Endothelial cell of umbilical vein (primary cell): ENCODE data around the gene RGL3. TPM values are rescaled to one million over a fixed set of nuclear protein-coding genes. Genes with fewer than 3 reads are reported as not detected.

Experiments used
- BruUV-seq: library from RNA; stranded (reverse); fragments of 400-500 nt; replicated peaks from 2 replicates; lab custom pipeline; 2021; lab: Mats Ljungman, UMichigan
- CTCF ChIA-PET: fragments of 300-600, 350-600 bp; sonication (Branson Sonifier 250); formaldehyde crosslinking; loops from one replicate; lab custom pipeline; 2021; ENCODE audit warnings: antibody characterized with exemption, inconsistent platforms; lab: Charles Lee
- POLR2A ChIA-PET: fragments of 300-600, 350-600 bp; sonication (Branson Sonifier 250); formaldehyde crosslinking; loops from one replicate; lab custom pipeline; 2021; ENCODE audit warnings: antibody characterized with exemption, inconsistent platforms; lab: Charles Lee
- DNase-seq: peaks from one replicate; pipeline ENCODE4 v3.0.0-alpha.2; 2011; ENCODE audit warnings: low read depth, low spot score
- FAIRE-seq: peaks from 2 replicates; lab custom pipeline; 2011; peaks lifted over from hg19 to GRCh38; lab: Jason Lieb, UNC
- H2AFZ ChIP-seq: 2 replicates; pipeline ENCODE4 v1.6.0; 2012; ENCODE audit warnings: low read depth, low read length, control low read depth, inconsistent platforms
- H3K27ac ChIP-seq: 2 replicates; pipeline ENCODE4 v1.5.1; 2011; ENCODE audit warnings: low read depth, mild to moderate bottlenecking, control low read depth, low read length, moderate library complexity; ENCODE audit not compliant: insufficient read depth
- H3K27me3 ChIP-seq, 2 experiments: 2 replicates each; pipeline versions ENCODE4 v1.6.0 to v1.6.1; 2011; ENCODE audit warnings: low read length in 2 of 2, mixed read lengths in 1 of 2; ENCODE audit not compliant: control insufficient read depth in 2 of 2, insufficient read depth in 2 of 2
- H3K36me3 ChIP-seq, 2 experiments: 2 replicates in 1 of 2; 3 replicates in 1 of 2; pipeline ENCODE4 v1.5.1; 2011; ENCODE audit warnings: low read length in 2 of 2, mild to moderate bottlenecking in 1 of 2, moderate library complexity in 1 of 2; ENCODE audit not compliant: control insufficient read depth in 2 of 2, insufficient read depth in 2 of 2; ENCODE audit errors: extremely low read depth in 1 of 2
- H3K4me1 ChIP-seq: 3 replicates; pipeline ENCODE4 v1.5.1; 2011; ENCODE audit warnings: mild to moderate bottlenecking, low read length; ENCODE audit not compliant: control insufficient read depth, insufficient read depth; ENCODE audit errors: extremely low read depth
- H3K4me2 ChIP-seq: 2 replicates; pipeline ENCODE4 v1.6.1; 2011; ENCODE audit warnings: low read length, control low read depth, mixed read lengths; ENCODE audit not compliant: insufficient read depth
- H3K4me3 ChIP-seq, 3 experiments: fragments of 200-600 bp in 1 of 3; sonication (generic), shearing (Covaris generic) in 1 of 3; replicated peaks in 1 of 3; 2 replicates each; pipeline ENCODE4 v1.5.1; 2011 to 2016; ENCODE audit warnings: control low read depth in 3 of 3, low read length in 3 of 3, mild to moderate bottlenecking in 2 of 3, inconsistent platforms in 1 of 3, low read depth in 1 of 3, moderate library complexity in 1 of 3; ENCODE audit not compliant: insufficient read depth in 1 of 3
- H3K79me2 ChIP-seq: 2 replicates; pipeline ENCODE4 v1.6.0; 2012; ENCODE audit warnings: low read length, inconsistent platforms; ENCODE audit not compliant: control insufficient read depth, insufficient read depth
- H3K9ac ChIP-seq: replicated peaks from 2 replicates; pipeline ENCODE3; 2011; ENCODE audit warnings: low read length, control low read depth; ENCODE audit not compliant: insufficient read depth; ENCODE audit errors: extremely low read depth
- H3K9me1 ChIP-seq: replicated peaks from 3 replicates; pipeline ENCODE4 v1.6.0; 2011; ENCODE audit warnings: mild to moderate bottlenecking, low read length; ENCODE audit not compliant: control insufficient read depth, insufficient read depth; ENCODE audit errors: extremely low read depth
- H3K9me3 ChIP-seq: replicated peaks from 2 replicates; pipeline ENCODE4 v1.5.1; 2012; ENCODE audit warnings: low read length, inconsistent platforms; ENCODE audit not compliant: control insufficient read depth, insufficient read depth
- H4K20me1 ChIP-seq: replicated peaks from 2 replicates; pipeline ENCODE3; 2011; ENCODE audit warnings: mild to moderate bottlenecking, low read length; ENCODE audit not compliant: control insufficient read depth, insufficient read depth; ENCODE audit errors: extremely low read depth
- EZH2 ChIP-seq: IDR thresholded peaks from 2 replicates; pipeline ENCODE4 v1.6.1; 2012; ENCODE audit warnings: borderline replicate concordance, low read depth, mild to moderate bottlenecking, moderate library complexity, low read length, inconsistent platforms; ENCODE audit not compliant: severe bottlenecking
- FOS ChIP-seq: IDR thresholded peaks from 2 replicates; pipeline ENCODE4 v1.6.1; 2011; ENCODE audit warnings: mild to moderate bottlenecking, low read length, moderate library complexity, borderline replicate concordance; ENCODE audit not compliant: insufficient read depth
- JUN ChIP-seq: IDR thresholded peaks from 2 replicates; pipeline ENCODE4 v1.6.1; 2011; ENCODE audit warnings: borderline replicate concordance, low read depth; ENCODE audit not compliant: insufficient read length, insufficient read depth
- MYC ChIP-seq: IDR thresholded peaks from one replicate; pipeline ENCODE4 v1.6.1; 2011; ENCODE audit warnings: mild to moderate bottlenecking, low read depth, low read length
- POLR2A ChIP-seq: IDR thresholded peaks from 2 replicates; pipeline ENCODE4 v1.6.1; 2012; ENCODE audit warnings: low read depth, mild to moderate bottlenecking, control low read depth, low read length
- POLR2AphosphoS5 ChIP-seq: IDR thresholded peaks from 2 replicates; pipeline ENCODE4 v1.6.1; 2012; ENCODE audit warnings: low read depth, mild to moderate bottlenecking, control low read depth, low read length, moderate library complexity; ENCODE audit not compliant: insufficient read depth
- dilution Hi-C: fragments of 300-500 bp; cut with MboI; formaldehyde crosslinking; loops from one replicate; pipeline ENCODE4 v1.15.0; 2019; ENCODE audit warnings: low sequenced_read_pairs; ENCODE audit not compliant: extremely low pct_ligation_motif_present
- intact Hi-C: fragments of 100-400 bp; cut with micrococcal nuclease; formaldehyde crosslinking; loops from one replicate; pipeline ENCODE4 v1.10.0; 2022
- polyA plus RNA-seq, 4 experiments: library from polyadenylated mRNA; depleted of rRNA in 3 of 4; stranded (reverse) in 3 of 4; unstranded in 1 of 4; fragments of >200 nt; gene quantifications; 2 replicates each; pipeline versions ENCODE4 v1.2.1 to v1.2.3, GENCODE V29; 2011 to 2012; ENCODE audit warnings: missing spikeins in 1 of 4
- total RNA-seq: library from RNA; stranded (reverse); gene quantifications from 2 replicates; pipeline ENCODE4 v1.2.3, GENCODE V29; 2021
- TF ChIP-seq, protein P1 (sequence below): IDR thresholded peaks from 2 replicates; pipeline ENCODE4 v1.6.1; 2011; ENCODE audit not compliant: insufficient read depth, insufficient read length

RGL3 gene
- total and polyA plus RNA-seq, 2 donors (not counting 3 experiments of a cell fraction or from before 2014, with no cell fraction given), result 0.23 to 5.2 TPM

DNA sequence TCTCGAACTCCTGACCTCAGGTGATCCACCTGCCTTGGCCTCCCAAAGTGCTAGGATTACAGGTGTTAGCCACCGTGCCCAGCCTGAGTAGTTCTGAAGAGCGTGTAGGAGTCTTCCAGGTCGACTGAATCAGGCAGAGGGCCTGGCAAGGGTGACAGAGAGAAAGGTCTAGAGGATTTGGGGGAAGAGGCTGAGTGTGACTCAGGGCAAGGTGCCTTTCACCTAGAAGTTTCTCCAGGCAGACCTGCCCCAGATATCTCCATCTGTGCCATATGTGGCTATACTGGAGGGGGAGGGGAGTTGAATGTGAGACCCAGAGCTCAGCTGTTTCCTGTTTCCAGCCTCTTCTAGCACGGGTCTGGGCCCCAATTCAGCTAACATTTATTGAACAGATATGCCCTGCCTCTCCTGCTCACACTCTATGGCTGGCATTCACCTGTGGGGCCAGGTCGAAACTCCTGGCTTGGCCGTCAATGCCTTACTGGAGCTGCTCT, 71.5 kb downstream of the RGL3 start:
- Histone ChIP-seq H2AFZ (no peak overlapping the region), H3K27me3 (no peaks in the 10 kb centered on the region), H3K9me1 (no peaks in the 10 kb centered on the region), H3K36me3 (peaks cover 0 to 2% of the 10 kb centered on the region in 2 experiments), H4K20me1 (no peaks in the 10 kb centered on the region), H3K4me2 (no peak overlapping the region), H3K27ac (no peak overlapping the region), H3K9ac (no peak overlapping the region), H3K4me3 (no peak overlapping the region), H3K79me2 (no peaks in the 10 kb centered on the region), H3K9me3 (no peaks in the 10 kb centered on the region), H3K4me1 (peaks cover 21% of the 10 kb centered on the region)
- no peak for TF ChIP-seq FOS
- no peak for TF ChIP-seq EZH2
- TF ChIP-seq, protein P1, sequence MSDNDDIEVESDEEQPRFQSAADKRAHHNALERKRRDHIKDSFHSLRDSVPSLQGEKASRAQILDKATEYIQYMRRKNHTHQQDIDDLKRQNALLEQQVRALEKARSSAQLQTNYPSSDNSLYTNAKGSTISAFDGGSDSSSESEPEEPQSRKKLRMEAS, result no peak
- TF ChIP-seq JUN, result no peak
- no peak for TF ChIP-seq POLR2AphosphoS5
- TF ChIP-seq MYC, result no peak
- TF ChIP-seq POLR2A, result no peak
- CTCF ChIA-PET, result interaction anchor here (1.6 to 1.8 kb wide), 2 partner anchors 28 to 33 kb away, joined by 9 read pairs; partner anchors contain the start of gene SWSAP1
- no TSS peak for BruUV-seq
- dilution Hi-C loops, result no loop called here
- FAIRE-seq, result no peak
- intact Hi-C loops, result no loop called here
- POLR2A ChIA-PET, result no interaction called here
- DNase-seq, result no peak
